CD14-positive monocyte (primary cell): ENCODE measurements around the gene BTBD6. TPM values are rescaled to one million over a fixed set of nuclear protein-coding genes. Genes with fewer than 3 reads are reported as not detected.

Experiments
- DNase-seq, 3 donors: peaks; one replicate each; pipeline ENCODE4 v3.0.0-alpha.2; 2011 to 2022
- H2AFZ ChIP-seq: 2 replicates; pipeline ENCODE4 v1.6.0; 2012; ENCODE audit warnings: mild to moderate bottlenecking, low read depth, low read length, inconsistent platforms; ENCODE audit not compliant: insufficient read depth, poor library complexity, severe bottlenecking
- H3K27ac ChIP-seq, 2 donors: 1 replicate in 1 of 2; 2 replicates in 1 of 2; pipeline ENCODE4 v1.5.1; 2012 to 2013; ENCODE audit warnings: low read length in 2 of 2, control low read depth in 1 of 2, inconsistent platforms in 1 of 2, low read depth in 1 of 2, mild to moderate bottlenecking in 1 of 2
- H3K27me3 ChIP-seq, 2 donors: one replicate each; pipeline versions ENCODE4 v1.6.0 to v1.6.1; 2011 to 2013; ENCODE audit warnings: low read length in 2 of 2; ENCODE audit not compliant: control insufficient read depth in 2 of 2, insufficient read depth in 2 of 2
- H3K36me3 ChIP-seq, 2 donors: replicated peaks in 1 of 2; 1 replicate in 1 of 2; 2 replicates in 1 of 2; pipeline versions ENCODE4 v1.5.1 to v1.6.1; 2012 to 2013; ENCODE audit warnings: low read length in 2 of 2, control low read depth in 1 of 2, inconsistent platforms in 1 of 2, mild to moderate bottlenecking in 1 of 2; ENCODE audit not compliant: insufficient read depth in 2 of 2, control insufficient read depth in 1 of 2
- H3K4me1 ChIP-seq, 2 donors: 1 replicate in 1 of 2; 2 replicates in 1 of 2; pipeline versions ENCODE4 v1.5.1 to v1.6.1; 2012 to 2013; ENCODE audit warnings: low read length in 2 of 2, control low read depth in 1 of 2, inconsistent platforms in 1 of 2, mild to moderate bottlenecking in 1 of 2, moderate library complexity in 1 of 2; ENCODE audit not compliant: insufficient read depth in 2 of 2, control insufficient read depth in 1 of 2
- H3K4me2 ChIP-seq: replicated peaks from 2 replicates; pipeline ENCODE3; 2012; ENCODE audit warnings: low read length, moderate library complexity, mild to moderate bottlenecking; ENCODE audit not compliant: poor library complexity, severe bottlenecking; ENCODE audit errors: extremely low read depth
- H3K4me3 ChIP-seq, 3 experiments: fragments of 200-600 bp in 1 of 3; sonication (generic) in 1 of 3; replicated peaks in 1 of 3; 1 replicate in 2 of 3; 2 replicates in 1 of 3; pipeline ENCODE4 v1.5.1; 2011 to 2013; ENCODE audit warnings: low read length in 3 of 3, mild to moderate bottlenecking in 3 of 3, control low read depth in 2 of 3, low read depth in 2 of 3, inconsistent platforms in 1 of 3, moderate library complexity in 1 of 3
- H3K79me2 ChIP-seq: 2 replicates; pipeline ENCODE4 v1.6.0; 2012; ENCODE audit warnings: mild to moderate bottlenecking, control low read depth, inconsistent platforms, low read length, moderate library complexity; ENCODE audit not compliant: insufficient read depth
- H3K9ac ChIP-seq: 2 replicates; pipeline ENCODE4 v1.6.0; 2017; ENCODE audit warnings: low read length, mild to moderate bottlenecking; ENCODE audit not compliant: insufficient read depth, poor library complexity, severe bottlenecking
- H3K9me3 ChIP-seq, 2 donors: replicated peaks in 1 of 2; 1 replicate in 1 of 2; 2 replicates in 1 of 2; pipeline versions ENCODE4 v1.5.1 to v1.6.1; 2012 to 2013; ENCODE audit warnings: low read length in 2 of 2, control low read depth in 1 of 2; ENCODE audit not compliant: control insufficient read depth in 1 of 2, insufficient read depth in 1 of 2
- H4K20me1 ChIP-seq: 2 replicates; pipeline ENCODE4 v1.6.0; 2012; ENCODE audit warnings: mild to moderate bottlenecking, low read length, control low read depth, moderate library complexity; ENCODE audit not compliant: insufficient read depth
- H3K27ac Mint-ChIP-seq, 7 donors: one replicate each; pipeline ENCODE4 v1.8.0; 2020; ENCODE audit warnings: mild to moderate bottlenecking in 7 of 7, mixed read lengths in 7 of 7, moderate library complexity in 6 of 7, inconsistent platforms in 2 of 7
- H3K27me3 Mint-ChIP-seq, 3 donors: one replicate each; pipeline ENCODE4 v1.8.0; 2021 to 2022; ENCODE audit warnings: low read depth in 3 of 3, mild to moderate bottlenecking in 3 of 3, mixed read lengths in 3 of 3, moderate library complexity in 3 of 3, inconsistent platforms in 1 of 3
- H3K36me3 Mint-ChIP-seq, 2 donors: one replicate each; pipeline ENCODE4 v1.8.0; 2020; ENCODE audit warnings: mixed read lengths in 2 of 2, inconsistent platforms in 1 of 2, mild to moderate bottlenecking in 1 of 2
- H3K4me1 Mint-ChIP-seq: one replicate; pipeline ENCODE4 v1.8.0; 2020; ENCODE audit warnings: mild to moderate bottlenecking, mixed read lengths
- H3K4me3 Mint-ChIP-seq, 2 donors: one replicate each; pipeline ENCODE4 v1.8.0; 2020; ENCODE audit warnings: mild to moderate bottlenecking in 2 of 2, mixed read lengths in 2 of 2, moderate library complexity in 1 of 2
- H3K9me3 Mint-ChIP-seq, 7 donors: one replicate each; pipeline ENCODE4 v1.8.0; 2020 to 2022; ENCODE audit warnings: mixed read lengths in 7 of 7, mild to moderate bottlenecking in 6 of 7, moderate library complexity in 6 of 7, inconsistent platforms in 2 of 7
- CTCF ChIP-seq: fragments of 200-600 bp; IDR thresholded peaks from one replicate; pipeline ENCODE4 v1.8.0; 2022; ENCODE audit warnings: antibody characterized with exemption, mild to moderate bottlenecking
- WGBS: methylation state at CpG from one replicate; pipeline ENCODE4 v1.1.5; 2013; ENCODE audit warnings: missing lambda C conversion rate; ENCODE audit not compliant: insufficient coverage; 5-methylcytosine and 5-hydroxymethylcytosine counted together
- intact Hi-C, 2 donors: fragments of 100-400 bp; cut with micrococcal nuclease; formaldehyde crosslinking; loops; one replicate each; pipeline versions ENCODE4 v1.15.0 to v1.15.1; 2023
- polyA plus RNA-seq, 3 donors: library from polyadenylated mRNA; depleted of rRNA in 1 of 3; unstranded in 2 of 3; stranded (reverse) in 1 of 3; fragments of 300-500 nt in 2 of 3; fragments of >200 nt in 1 of 3; fragmentation: Illumina TruSeq in 2 of 3; gene quantifications; 1 replicate in 2 of 3; 2 replicates in 1 of 3; pipeline ENCODE4 v1.2.3, GENCODE V29; 2012 to 2021

BTBD6 gene
- polyA plus RNA-seq, 3 donors, result 1.3 to 24.4 (median 6.3) TPM

DNA sequence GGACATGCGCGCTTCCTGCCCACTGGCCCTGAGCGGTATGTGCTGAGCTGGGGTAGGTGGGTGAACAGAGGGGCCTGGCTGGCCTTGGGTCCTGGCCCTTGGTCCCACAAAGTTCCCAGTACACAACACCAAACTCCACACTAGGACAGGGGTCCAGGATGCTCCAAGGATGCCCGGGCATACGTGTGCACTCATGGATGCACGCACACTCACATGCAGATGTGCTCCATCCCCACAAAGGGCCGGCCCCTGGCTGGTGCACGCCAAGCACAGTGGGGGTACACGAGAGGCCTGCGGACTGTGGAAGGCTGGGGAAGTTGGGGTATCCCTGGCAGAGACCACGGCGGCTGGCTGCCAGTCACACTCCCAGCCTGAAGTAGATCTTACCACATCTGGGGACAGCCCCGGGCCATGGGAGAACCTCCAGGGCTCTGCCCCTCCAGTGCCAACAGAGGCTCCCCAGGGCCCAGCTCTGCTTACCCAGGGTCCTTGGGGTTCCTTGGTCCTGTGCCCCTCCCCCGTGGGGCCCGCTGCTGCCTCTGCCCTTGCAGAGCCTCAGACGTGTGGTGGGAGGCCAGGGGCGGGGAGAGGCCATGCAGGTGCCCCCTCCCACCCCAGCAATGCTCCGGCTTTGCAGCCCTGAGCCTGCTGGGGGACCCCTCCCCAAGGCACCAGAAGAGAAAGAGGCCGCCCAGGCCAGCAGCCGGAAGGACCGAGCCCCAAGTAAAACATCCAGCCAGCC, 43.2 kb upstream of the BTBD6 start:
- no peak for DNase-seq
- no peak overlapping the region for H2AFZ ChIP-seq
- no peaks in the 10 kb centered on the region for H3K9me3 ChIP-seq
- H3K9ac ChIP-seq, result no peak overlapping the region
- TF ChIP-seq CTCF, result no peak
- peaks cover 5 to 10% of the 10 kb centered on the region in 2 donors for H3K36me3 Mint-ChIP-seq
- H3K27ac ChIP-seq, result no peak overlapping the region
- no peaks in the 10 kb centered on the region for H3K79me2 ChIP-seq
- no peak overlapping the region for H3K4me2 ChIP-seq
- intact Hi-C loops, result loop anchor here in 1 of 2 donors (5.0 kb wide), 1 partner anchor 322 kb away; the partner anchor contains the start of gene TMEM121
- peaks cover 21 to 49% (median 23%) of the 10 kb centered on the region in 3 donors for H3K27me3 Mint-ChIP-seq
- H3K4me3 ChIP-seq, result no peak overlapping the region
- WGBS, result 65% methylated on average over 10 of the region's 21 CpGs
- peaks cover 0 to 32% of the 10 kb centered on the region in 2 donors for H3K27me3 ChIP-seq
- H3K4me1 Mint-ChIP-seq, result peaks cover 17% of the 10 kb centered on the region
- no peaks in the 10 kb centered on the region for H4K20me1 ChIP-seq
- H3K27ac Mint-ChIP-seq, result no peak overlapping the region
- H3K4me1 ChIP-seq, result peaks cover 21 to 25% of the 10 kb centered on the region in 2 donors
- no peak overlapping the region for H3K4me3 Mint-ChIP-seq
- H3K36me3 ChIP-seq, result peaks cover 8% of the 10 kb centered on the region in 2 donors
- peaks cover 0 to 3% (median 0%) of the 10 kb centered on the region in 7 donors for H3K9me3 Mint-ChIP-seq

GRCh38 chr14:105205673-105206208, 42.6 kb upstream of the BTBD6 start:
- Histone ChIP-seq H3K79me2 (no peaks in the 10 kb centered on the region), H3K36me3 (peaks cover 12 to 15% of the 10 kb centered on the region in 2 donors), H3K9ac (no peak overlapping the region), H3K27ac (no peak overlapping the region), H3K4me3 (no peak overlapping the region), H4K20me1 (no peaks in the 10 kb centered on the region), H3K4me1 (peaks cover 21 to 25% of the 10 kb centered on the region in 2 donors), H3K4me2 (no peak overlapping the region), H3K27me3 (peaks cover 0 to 25% of the 10 kb centered on the region in 2 donors), H3K9me3 (no peaks in the 10 kb centered on the region), H2AFZ (no peak overlapping the region)
- H3K27me3 Mint-ChIP-seq, result peaks cover 15 to 43% (median 18%) of the 10 kb centered on the region in 3 donors
- DNase-seq, result no peak
- H3K9me3 Mint-ChIP-seq, result no peaks in the 10 kb centered on the region
- no peak for TF ChIP-seq CTCF
- peaks cover 9 to 16% of the 10 kb centered on the region in 2 donors for H3K36me3 Mint-ChIP-seq
- intact Hi-C loops, result no loop called here
- no peak overlapping the region for H3K4me3 Mint-ChIP-seq
- H3K27ac Mint-ChIP-seq, result peak overlapping the region in 1 of 7 donors; percentile 36
- H3K4me1 Mint-ChIP-seq, result peaks cover 17% of the 10 kb centered on the region
- 55% methylated on average over 9 of the region's 12 CpGs for WGBS
